HuH-7 (cell line): ENCODE data around the gene C10orf71.

Source experiments
- DNase-seq: peaks from one replicate; pipeline ENCODE4 v3.0.0; 2011; ENCODE audit warnings: low spot score

The C10orf71 gene

GRCh38 chr10:49298983-49299815 lies at the start of gene C10orf71:
C10orf71 (plus strand) TSS chr10:49299170; CDS start chr10:49322546, 23,376 bp downstream.
- DNase-seq: no peak

GRCh38 chr10:49252313-49253034 lies 46.5 kb upstream of the C10orf71 start:
- no peak for DNase-seq

- DNase-seq: no peak
Measured at GRCh38 chr10:49253340-49253906, 45.5 kb upstream of the C10orf71 start.

- no peak for DNase-seq
Measured at GRCh38 chr10:49254150-49254549, 44.8 kb upstream of the C10orf71 start.

GRCh38 chr10:49254556-49255318 lies 44.2 kb upstream of the C10orf71 start:
- no peak for DNase-seq

- no peak for DNase-seq
Measured at GRCh38 chr10:49255883-49256282, 43.1 kb upstream of the C10orf71 start.

GRCh38 chr10:49257154-49257553 lies 41.8 kb upstream of the C10orf71 start:
- DNase-seq: no peak

GRCh38 chr10:49257626-49258349 lies 41.2 kb upstream of the C10orf71 start:
- no peak for DNase-seq

- DNase-seq: no peak
Measured at GRCh38 chr10:49258350-49258683, 40.7 kb upstream of the C10orf71 start.

- DNase-seq: no peak
Measured at GRCh38 chr10:49260644-49261296, 38.2 kb upstream of the C10orf71 start.

- no peak for DNase-seq
Measured at GRCh38 chr10:49263591-49263990, 35.4 kb upstream of the C10orf71 start.

- no peak for DNase-seq
Measured at GRCh38 chr10:49264177-49264677, 34.7 kb upstream of the C10orf71 start.

- DNase-seq: no peak
Measured at GRCh38 chr10:49265885-49266284, 33.1 kb upstream of the C10orf71 start.

GRCh38 chr10:49268185-49268584 lies 30.8 kb upstream of the C10orf71 start:
- no peak for DNase-seq

GRCh38 chr10:49269523-49269922 lies 29.4 kb upstream of the C10orf71 start:
- DNase-seq: no peak

- DNase-seq: no peak
Measured at GRCh38 chr10:49270565-49270964, 28.4 kb upstream of the C10orf71 start.

GRCh38 chr10:49271346-49271745 lies 27.6 kb upstream of the C10orf71 start:
- DNase-seq: no peak

- no peak for DNase-seq
Measured at GRCh38 chr10:49272251-49273081, 26.5 kb upstream of the C10orf71 start.

- no peak for DNase-seq
Measured at GRCh38 chr10:49273082-49273465, 25.9 kb upstream of the C10orf71 start.

GRCh38 chr10:49273626-49274025 lies 25.3 kb upstream of the C10orf71 start:
- no peak for DNase-seq
